HG02678 (cell line): ENCODE results near the gene TMC2.
"Not testable (repeated sequence)": the region's sequence is repeated elsewhere in the genome, so short reads cannot be mapped to it uniquely, and the experiment has no call there.

ENCODE experiments used
- ATAC-seq: cut with Tn5 transposase; IDR thresholded peaks from one replicate; pipeline ENCODE4 v1.9.1; 2021; ENCODE audit warnings: mild to moderate bottlenecking, moderate library complexity; ENCODE audit not compliant: unreplicated experiment

The TMC2 gene

DNA sequence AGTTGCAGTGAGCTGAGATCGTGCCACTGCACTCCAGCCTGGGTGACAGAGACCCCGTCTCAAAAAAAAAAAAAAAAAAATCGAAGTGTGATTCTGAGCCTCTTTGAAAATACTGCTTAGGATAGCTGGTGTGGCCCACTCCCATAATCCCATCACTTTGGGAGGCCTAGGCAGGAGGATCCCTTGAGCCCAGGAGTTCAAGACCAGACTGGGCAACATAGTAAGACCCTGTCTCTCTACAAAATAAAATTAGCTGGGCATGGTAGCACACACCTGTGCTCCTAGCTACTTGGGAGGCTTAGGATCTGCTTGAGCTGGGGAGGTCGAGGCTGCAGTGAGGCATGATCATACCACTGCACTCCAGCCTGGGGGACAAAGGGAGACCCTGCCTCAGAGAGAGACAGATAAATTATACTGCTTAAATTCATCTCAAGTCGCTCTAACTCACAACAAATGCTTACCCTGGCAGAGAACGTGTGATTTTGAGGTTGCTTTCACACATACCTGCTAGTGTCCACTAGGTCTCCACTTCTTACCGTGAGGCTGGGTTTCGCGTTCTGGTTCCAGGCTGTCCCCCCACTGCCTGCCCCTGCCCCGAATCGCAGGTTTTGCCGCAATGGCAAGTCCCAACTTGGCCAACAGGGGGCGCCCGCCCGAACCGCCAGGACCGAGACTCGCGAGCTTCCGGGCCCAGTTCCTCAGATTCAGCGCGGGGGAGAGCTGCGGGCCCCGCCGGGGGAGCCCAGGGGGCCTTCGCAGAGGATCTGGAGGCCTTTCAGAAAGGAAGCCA, 12.3 kb upstream of the TMC2 start:
- peak; percentile 74 for ATAC-seq

- peak; percentile 34 for ATAC-seq
Observed at GRCh38 chr20:2524709-2525506, 11.5 kb upstream of the TMC2 start.

DNA sequence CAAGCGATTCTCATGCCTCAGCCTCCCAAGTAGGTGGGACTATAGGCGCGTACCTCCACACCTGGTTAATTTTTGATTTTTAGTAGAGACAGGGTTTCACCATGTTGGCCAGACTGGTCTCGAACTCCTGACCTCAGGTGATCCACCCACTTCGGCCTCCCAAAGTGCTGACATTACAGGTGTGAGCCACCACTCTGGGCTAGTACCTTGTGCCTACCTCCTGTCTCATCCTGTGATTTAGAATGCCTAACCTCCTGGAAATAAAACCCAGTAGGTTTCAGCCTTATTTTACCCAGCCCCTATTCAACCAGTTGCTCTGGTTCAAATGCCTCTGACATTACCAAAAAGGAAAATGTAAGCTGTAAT, 10.2 kb upstream of the TMC2 start:
- ATAC-seq = not testable (repeated sequence)

- ATAC-seq = no peak
Observed at GRCh38 chr20:2527762-2528161, 8.6 kb upstream of the TMC2 start.

DNA sequence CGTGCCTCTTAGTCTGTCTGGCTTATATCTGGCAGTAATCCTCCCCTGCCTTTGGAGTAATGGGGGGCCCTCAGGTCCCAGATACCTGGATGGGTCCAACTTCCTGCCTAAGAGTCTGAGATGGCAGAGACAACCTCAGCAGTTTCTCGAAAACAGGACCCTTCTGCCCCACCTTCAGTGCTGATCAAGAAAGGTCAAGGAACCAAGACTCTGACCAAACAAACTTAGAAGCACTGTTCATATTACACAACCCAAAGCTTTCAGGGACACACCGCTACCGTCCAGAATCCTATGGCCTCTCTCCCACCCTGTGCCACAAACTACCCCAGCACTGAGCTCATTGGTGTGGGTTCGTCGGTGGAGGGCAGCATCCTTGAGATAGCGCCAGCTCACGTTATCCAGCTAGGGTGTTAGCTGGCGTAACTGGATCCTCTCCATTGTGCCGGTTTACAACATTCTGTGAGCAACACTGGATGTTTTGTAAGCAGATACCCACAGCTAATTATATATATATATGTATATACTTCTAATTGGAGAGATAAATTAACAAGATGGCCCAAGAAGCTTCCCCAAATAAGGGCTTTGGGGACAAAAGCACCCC, 7.6 kb upstream of the TMC2 start:
- no peak for ATAC-seq

GRCh38 chr20:2533118-2533517, 3.3 kb upstream of the TMC2 start:
- ATAC-seq = no peak

DNA sequence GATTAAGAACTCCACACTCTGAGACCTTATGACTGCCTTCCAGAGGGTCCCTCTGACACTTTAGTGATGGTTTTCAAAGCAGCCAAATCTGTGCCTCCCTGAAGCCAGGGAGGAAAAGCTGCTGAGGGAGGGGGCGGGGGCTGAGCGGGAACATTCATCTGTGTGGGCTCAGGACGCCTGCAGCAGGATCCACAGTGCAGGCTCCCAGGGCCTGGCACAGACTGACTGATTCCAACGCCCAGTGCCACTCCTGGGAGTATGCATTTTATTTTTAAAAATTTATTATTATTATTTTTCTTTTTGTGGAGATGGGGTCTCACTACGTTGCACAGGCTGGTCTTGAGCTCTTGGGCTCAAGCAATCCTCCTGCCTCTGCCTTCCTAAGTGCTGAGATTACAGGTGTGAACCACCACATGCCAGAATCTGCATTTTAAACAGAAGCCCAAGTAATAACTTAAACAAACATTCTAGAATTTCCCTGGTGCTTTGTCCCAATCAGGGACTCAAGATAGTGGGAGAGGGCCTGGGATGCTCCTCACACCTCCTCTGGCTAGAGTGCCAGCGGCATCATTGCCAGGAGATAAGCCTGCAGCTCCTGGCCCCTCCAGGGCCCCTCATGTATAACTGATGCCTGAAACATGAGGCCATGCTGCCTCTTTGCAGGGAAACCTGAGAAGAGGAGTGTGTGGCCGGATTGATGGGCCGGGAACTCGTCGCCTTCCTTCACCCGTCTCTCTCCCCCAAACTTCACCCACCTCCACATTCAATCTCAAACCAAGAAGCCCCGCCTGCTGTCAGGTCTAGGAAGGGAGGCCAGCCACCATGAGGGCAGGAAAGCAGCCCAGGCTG, 438 bp upstream of the TMC2 start:
- no peak for ATAC-seq

DNA sequence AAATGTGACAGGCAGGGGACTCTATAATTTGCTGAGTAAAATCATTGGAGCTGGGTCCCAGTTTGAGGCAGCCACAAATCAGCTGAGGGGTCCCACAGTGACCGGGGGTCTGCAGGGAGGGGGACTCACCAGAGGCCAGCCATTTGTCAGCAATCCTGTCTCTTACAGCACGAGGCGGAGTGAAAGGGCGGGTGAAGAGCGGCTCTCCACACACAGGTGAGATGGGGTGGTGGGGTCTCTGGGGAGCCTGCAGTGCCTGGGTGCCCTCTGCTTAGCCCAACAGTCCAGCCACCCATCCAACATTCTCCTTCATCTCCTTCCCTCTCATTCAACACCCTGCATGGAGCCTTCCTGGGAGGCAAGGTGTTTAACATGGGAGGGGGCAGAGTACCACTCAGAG, 728 bp downstream of the TMC2 start:
- no peak for ATAC-seq

DNA sequence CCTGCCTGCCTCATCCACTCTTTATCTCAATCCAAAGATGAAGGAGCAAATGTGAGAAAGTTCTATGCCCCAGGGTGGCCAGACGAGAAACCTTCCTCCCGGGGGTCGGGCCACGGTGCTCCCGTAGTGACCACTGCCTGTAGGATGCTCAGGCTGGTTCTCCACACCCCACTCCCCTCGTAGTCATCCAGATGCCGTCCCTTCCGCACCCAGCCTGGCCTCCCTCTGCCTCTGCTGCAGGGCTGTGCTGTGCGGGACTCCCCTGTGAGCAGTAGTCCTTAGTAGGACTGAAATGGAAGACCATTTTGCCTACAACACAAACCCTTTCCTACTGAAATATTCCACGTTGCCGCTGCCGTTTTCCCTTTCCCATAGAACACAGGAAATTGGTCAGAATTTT, 2.0 kb downstream of the TMC2 start:
- no peak for ATAC-seq

- ATAC-seq = no peak
Observed at GRCh38 chr20:2538931-2539720, 2.8 kb downstream of the TMC2 start.

DNA sequence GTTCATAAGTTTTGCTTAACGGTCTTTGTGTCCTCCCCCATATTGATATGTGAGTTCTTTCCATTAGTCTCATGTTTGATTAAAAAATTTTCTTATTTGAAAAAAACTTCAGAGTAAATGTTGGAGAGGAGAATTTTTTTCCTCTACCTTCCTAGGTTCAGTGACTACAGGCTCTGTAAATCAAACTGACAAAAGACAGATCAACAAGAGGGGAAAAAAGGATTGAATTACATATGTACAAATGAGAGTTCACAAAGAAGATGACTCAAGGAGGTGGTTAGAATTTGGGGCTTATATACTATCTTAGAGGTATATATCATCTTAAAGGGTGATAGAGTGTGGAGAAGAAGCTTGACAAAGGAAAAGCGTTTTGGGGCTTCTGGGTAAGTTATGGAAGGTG, 5.6 kb downstream of the TMC2 start:
- no peak for ATAC-seq

DNA sequence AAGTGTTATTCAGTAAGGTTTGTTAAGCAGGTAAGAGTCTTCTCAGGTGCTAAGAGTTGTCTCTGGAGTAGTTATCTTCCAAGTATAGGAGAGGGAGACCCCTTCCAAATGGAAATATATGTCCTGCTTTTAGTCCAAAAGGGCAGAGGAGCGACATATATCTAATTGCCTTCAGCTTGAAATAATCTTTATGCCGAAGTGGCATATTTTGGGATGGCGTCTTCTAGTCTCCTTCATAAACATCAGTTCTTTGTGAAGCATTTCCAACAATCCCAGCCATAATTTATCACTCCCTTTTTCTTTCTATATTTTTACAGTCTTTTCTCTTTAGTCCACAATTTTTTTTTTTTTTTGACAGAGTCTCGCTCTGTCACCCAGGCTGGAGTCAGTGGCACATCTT, 6.0 kb downstream of the TMC2 start:
- ATAC-seq = no peak

- ATAC-seq = no peak
Observed at GRCh38 chr20:2544211-2544610, 7.8 kb downstream of the TMC2 start.

DNA sequence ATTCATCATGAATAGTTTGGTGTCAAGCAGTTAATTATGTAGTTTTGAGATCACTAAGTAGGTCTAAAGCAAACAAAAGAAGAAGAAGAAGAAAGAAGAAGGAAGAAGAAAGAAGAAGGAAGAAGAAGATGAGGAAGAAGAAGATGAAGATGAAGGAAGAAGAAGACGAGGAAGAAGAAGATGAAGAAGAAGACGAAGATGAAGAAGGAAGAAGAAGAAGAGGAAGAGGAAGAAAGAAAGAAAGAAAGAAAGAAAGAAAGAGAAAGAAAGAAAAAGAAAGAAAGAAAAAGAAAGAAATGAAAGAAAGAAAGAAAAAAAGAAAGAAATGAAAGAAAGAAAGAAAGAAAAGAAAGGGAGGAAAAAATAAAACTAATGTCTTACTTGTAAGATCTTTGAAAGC, 9.2 kb downstream of the TMC2 start:
- ATAC-seq = no peak

DNA sequence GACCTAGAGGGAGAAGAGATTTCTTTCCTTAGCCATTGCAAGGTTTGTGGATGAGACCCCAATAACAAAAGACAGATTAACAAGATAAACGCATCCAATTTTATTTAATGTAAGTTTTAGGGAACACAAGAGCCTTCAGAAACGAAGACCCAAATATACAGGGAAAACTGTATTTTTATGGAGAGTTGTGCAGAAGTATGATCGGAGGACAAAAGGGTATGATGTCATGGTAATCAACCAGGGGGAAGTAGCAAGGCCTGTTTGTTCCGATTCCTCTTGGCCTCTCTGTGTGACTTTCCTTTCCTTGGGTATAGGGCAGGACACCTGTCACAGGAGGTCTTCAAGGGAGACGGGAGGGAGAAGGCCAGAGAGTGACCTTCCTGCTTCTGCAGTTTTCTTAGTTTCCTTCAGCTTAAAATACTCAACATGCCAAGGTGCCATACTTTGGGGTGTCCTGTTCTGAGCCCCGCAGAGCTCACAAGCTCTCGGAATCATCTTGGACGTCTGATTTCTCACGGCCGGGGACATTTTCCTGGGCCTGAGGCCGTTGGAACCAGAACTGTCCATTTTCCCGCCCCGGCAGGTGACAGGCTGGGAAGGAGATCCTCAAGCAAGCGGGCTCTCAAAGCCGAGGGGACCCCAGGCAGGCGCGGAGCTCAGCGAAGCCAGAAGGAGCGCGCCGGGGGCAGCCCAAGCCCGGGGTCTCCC, 21.7 kb downstream of the TMC2 start:
- no peak for ATAC-seq

- ATAC-seq = no peak
Observed at GRCh38 chr20:2558581-2559278, 22.4 kb downstream of the TMC2 start.

- ATAC-seq = no peak
Observed at GRCh38 chr20:2559279-2559626, 22.9 kb downstream of the TMC2 start.

- ATAC-seq = no peak
Observed at GRCh38 chr20:2559651-2560050, 23.3 kb downstream of the TMC2 start.

DNA sequence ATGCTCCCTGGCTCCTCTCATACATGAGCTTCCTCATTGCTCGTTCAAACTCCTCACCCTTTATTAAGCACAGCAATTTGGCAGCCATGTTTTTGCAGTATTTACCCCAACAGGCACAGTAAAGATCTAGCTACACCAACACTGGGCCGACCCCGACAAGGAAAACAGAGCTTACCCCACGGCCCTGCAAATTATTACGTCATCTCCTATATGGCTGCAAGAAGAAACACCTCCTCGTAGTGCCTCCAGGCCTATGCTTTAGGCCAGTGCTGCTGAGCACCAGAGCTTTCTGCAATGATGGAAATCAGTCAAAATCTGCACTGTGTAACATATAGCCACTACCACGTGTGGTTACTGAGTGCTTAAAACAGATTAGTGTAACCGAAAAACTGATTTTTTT, 26.7 kb downstream of the TMC2 start:
- ATAC-seq = no peak
